Activated CD4-positive, alpha-beta T cell treated with anti-CD3 and anti-CD28 coated beads for 48 hours (primary cell): ENCODE measurements around the gene AMELY.
"Not testable (repeated sequence)": the region's sequence is repeated elsewhere in the genome, so short reads cannot be mapped to it uniquely, and the experiment has no call there.

ENCODE experiments used
- DNase-seq: peaks from one replicate; pipeline ENCODE4 v3.0.0-alpha.2; 2020

AMELY gene

GRCh38 chrY:6911253-6911881 lies at the start of gene AMELY:
AMELY (minus strand) TSS chrY:6911752; CDS start chrY:6872608, 39,144 bp downstream.
- no peak for DNase-seq

- DNase-seq, result no peak
Observed at GRCh38 chrY:6949947-6950346, 38.4 kb upstream of the AMELY start.

DNA sequence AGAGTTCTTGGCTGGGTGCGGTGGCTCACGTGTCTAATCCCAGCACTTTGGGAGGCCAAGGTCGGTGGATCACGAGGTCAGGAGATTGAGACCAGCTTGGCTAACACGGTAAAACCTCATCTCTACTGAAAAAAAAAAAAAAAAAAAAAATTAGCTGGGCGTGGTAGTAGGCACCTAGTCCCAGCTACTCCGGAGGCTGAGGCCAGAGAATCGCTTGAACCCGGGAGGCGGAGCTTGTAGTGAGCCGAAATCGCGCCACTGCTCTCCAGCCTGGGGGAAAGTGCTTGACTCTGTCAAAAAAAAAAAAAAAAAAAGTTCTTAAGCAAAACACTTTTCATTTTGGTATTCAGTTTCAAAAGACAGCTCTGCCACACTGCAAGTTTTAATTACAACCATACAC lies 36.8 kb upstream of the AMELY start:
- DNase-seq, result no peak

- no peak for DNase-seq
Observed at GRCh38 chrY:6947695-6948094, 36.1 kb upstream of the AMELY start.

DNA sequence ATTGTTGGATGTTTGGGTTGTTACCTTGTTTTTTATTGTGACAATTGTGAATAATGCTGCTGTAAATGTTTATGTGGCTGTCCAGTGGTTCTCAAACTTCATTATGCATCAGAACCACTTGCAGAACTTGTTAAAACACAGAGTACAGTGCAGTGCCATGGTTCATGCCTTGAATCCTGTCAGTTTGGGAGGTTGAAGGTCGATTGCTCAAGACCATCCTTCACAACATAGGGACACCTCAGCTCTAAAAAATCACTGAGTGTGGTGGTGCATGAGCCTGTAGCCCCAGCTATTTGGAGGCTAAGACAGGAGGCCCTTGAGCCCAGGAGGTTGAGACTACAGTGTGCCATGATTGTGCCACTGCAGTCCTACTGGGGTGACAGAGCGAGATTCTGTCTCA lies 23.9 kb upstream of the AMELY start:
- no peak for DNase-seq

DNA sequence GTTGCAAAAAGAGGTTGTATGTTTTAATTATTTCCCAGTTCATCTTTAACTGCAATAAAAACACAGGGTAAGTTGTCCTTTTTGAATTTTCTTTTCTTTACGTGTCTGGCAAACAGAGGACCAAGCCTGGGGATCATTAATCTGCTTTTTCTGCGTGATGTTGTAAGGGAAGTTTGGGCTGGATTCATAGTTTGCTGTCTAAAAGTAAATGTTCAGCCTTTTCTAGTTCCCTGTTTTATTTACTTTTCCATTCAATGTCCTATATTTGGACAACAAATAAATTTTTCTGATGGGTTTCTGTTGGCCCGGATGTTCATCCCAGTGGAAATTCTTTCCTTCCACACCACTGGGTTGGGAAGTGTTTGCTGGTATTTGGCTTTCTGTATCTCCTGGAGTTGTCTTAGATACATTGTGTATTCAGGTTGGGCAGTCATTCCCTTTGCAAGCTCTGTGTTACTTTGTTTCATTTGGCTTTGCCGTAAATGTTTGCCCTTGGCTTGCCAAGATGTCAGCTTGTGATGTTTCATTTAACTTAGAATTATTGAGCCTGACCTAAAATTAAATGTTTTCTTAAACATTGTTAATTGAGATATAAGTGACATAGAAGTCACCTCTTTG lies 20.3 kb upstream of the AMELY start:
- DNase-seq, result no peak

- no peak for DNase-seq
Observed at GRCh38 chrY:6929237-6929636, 17.7 kb upstream of the AMELY start.

DNA sequence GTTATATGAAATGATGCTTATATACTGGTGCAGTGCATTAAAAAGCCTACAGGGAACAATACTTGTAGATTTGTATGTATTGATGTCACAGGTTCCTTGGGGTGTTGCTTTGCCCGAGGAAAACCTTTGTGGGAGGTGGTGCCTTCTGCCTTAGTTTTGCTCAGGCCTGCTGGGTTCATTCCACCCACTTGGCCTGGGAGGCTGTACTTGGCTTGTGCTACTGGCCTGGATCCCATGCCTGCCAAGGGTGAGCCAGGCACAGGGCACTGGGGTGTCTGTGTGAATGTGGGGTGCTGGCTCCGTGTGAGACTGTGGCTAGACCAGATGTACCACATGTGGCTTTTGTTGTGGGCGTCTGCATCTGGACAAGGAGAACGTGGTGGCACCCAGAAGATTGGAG lies 16.7 kb upstream of the AMELY start:
- DNase-seq, result no peak

GRCh38 chrY:6921061-6921460 lies 9.5 kb upstream of the AMELY start:
- no peak for DNase-seq

GRCh38 chrY:6913362-6913761 lies 1.8 kb upstream of the AMELY start:
- DNase-seq, result no peak

DNA sequence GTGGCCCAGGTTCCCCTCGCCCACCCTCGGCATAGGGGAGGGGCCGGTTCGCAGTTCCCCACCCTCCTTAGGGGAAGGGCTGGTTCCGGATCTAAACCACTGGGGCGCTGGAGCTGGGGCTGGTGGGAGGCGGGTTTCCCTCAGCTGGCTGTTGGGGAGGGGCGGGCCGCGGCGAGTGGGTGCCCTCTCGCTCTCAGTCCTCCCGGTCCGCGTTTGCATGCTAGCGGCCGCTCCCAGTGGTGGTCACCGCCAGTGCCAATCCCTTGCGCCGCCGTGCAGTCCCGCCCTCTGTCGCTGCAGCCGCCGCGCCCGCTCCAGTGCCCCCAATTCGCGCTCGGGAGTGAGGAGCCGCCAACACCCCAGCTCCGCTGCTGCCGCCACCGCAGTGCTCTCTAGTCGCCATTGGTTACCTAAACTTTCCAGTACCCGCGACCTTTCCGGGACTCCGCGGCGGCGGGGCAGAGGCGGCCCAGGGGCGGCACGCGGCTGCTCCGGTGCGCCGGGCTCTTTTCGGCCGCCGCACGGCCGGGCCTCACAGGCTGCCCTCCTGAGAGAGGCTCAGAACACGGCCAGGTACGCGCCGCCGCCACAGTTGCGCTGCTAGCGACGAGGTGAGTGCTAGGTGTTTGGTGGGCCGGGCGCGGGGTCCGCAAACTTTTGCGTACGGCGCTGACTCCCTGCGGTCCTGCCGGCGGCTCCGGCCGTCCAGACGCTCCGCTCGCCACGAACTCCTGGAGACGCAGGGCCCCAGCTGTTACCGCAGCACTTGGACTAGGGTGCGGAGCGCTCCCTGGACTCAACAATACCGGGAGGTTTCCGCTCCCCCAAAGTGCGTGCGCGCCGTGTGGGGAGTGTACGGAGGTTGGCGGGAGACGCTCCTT lies 940 bp downstream of the AMELY start, which contains the start of gene TBL1Y:
Gene TBL1Y (plus strand): TSS at position 326 of the 881 bp plus-strand sequence. CDS start 114,388 bp downstream, outside the sequence.
- DNase-seq, result no peak

- no peak for DNase-seq
Observed at GRCh38 chrY:6909856-6910255, 1.7 kb downstream of the AMELY start.

DNA sequence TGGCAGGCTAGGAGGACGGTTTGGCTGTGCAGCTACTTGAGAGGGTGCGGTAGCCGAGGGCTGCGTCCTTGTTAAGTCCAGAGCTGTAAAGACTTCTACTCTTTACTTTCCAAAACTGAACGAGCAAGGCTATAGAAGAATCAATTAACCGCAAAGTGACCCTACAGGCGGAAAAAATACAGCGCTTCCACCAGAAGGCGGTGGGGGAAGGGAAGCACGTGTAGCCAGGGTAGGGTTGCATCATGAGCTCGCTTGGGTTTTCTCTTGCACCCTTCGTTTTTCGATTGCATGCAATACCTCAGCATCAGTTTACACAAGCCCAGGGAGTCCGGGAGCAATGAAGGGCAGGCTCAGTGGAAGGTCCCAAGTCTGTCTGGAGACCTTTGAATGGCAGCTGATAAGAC lies 2.4 kb downstream of the AMELY start:
- no peak for DNase-seq

DNA sequence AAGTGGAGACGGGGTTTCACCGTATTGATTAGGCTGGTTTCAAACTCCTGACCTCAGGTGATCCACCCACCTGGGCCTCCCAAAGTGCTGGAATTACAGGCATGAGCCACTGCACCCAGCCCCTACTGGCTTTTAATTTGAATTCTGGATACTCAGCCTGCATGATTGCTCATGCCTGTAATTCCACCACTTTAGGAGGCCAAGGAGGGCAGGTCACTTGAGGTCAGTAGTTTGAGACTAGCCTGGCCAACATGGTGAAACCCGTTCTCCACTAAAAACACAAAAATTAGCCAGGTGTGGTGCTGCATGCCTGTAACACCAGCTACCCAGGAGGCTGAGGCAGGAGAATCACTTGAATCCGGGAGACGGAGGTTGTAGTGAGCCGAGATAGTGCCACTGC lies 3.5 kb downstream of the AMELY start:
- DNase-seq, result not testable (repeated sequence)

- no peak for DNase-seq
Observed at GRCh38 chrY:6907591-6907990, 4.0 kb downstream of the AMELY start.

GRCh38 chrY:6902116-6902515 lies 9.4 kb downstream of the AMELY start:
- DNase-seq, result not testable (repeated sequence)

DNA sequence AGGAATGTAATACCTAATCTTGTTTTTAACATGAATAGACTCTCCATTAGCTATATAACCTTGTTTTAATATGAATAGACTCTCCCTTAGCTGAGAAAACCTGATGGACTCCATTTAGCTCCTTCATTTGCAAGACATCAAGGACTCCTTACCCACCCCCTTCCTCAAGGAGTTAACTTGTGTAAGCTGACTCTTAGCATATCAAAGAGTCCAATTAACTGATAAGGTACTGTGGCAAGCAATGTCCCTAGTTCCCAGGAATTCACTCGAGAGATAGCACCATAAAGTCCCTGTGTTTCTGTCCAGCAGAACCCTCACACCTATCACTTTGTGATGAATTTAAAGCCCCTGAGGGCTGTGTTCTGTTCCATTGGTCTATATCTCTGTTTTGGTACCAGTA lies 16.3 kb downstream of the AMELY start:
- no peak for DNase-seq

DNA sequence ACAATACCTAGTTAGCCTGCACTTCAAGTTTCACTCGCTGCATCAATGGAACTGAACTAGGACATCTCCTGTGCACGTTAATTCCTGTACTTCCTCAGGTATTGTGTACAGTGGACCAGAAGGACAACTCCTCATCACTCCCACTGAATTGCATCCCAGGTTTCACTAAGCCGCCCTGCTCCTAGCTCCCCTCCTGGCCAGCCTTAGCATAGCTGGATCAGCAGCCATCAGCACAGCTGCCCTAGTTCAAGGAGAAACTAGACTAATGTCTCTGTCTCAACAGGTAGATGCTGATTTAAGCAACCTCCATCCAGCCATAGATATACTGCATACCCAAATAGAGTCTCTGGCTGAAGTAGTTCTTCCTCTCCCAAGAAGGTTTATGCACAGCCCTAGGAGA lies 17.1 kb downstream of the AMELY start:
- no peak for DNase-seq

GRCh38 chrY:6849384-6849783 lies 62.2 kb downstream of the AMELY start:
- DNase-seq, result no peak

GRCh38 chrY:6842650-6843049 lies 68.9 kb downstream of the AMELY start:
- not testable (repeated sequence) for DNase-seq
